Endometrial microvascular endothelial cells (primary cell): Measurements from ENCODE around the gene MANBA. TPM values are rescaled to one million over a fixed set of nuclear protein-coding genes. Genes with fewer than 3 reads are reported as not detected.

Source experiments
- in situ Hi-C: cut with HindIII; loops from 2 replicates; pipeline ENCODE4 v1.10.0; 2017; ENCODE audit warnings: low sequenced_read_pairs, low pct_unique_long_range_greater_than_20kb; ENCODE audit errors: inconsistent ontology term
- total RNA-seq: library from RNA; depleted of rRNA; stranded (reverse); fragments of >200 nt; gene quantifications from one replicate; pipeline ENCODE4 v1.2.3, GENCODE V29; 2015; ENCODE audit errors: inconsistent ontology term

MANBA gene
- total RNA-seq, 1 donor from 2014 or later, result 7.0 TPM

- in situ Hi-C loops, result no loop called here
Observed at GRCh38 chr4:102632241-102633065, 128.3 kb downstream of the MANBA start.

- in situ Hi-C loops, result no loop called here
Observed at GRCh38 chr4:102631616-102632015, 129.2 kb downstream of the MANBA start.

GRCh38 chr4:102629673-102630072 is 131.1 kb downstream of the MANBA start:
- in situ Hi-C loops, result no loop called here

GRCh38 chr4:102627831-102628523 is 132.8 kb downstream of the MANBA start:
- in situ Hi-C loops, result no loop called here

GRCh38 chr4:102625232-102625930 is 135.4 kb downstream of the MANBA start:
- in situ Hi-C loops, result no loop called here

- in situ Hi-C loops, result loop anchor here (25.0 kb wide), 1 partner anchor 388 kb away; the partner anchor contains the start of gene SLC9B1
Observed at GRCh38 chr4:102624505-102624904, 136.3 kb downstream of the MANBA start.

GRCh38 chr4:102623622-102624021 is 137.1 kb downstream of the MANBA start:
- in situ Hi-C loops, result loop anchor here (25.0 kb wide), 1 partner anchor 389 kb away; the partner anchor contains the start of gene SLC9B1

- in situ Hi-C loops, result loop anchor here (25.0 kb wide), 1 partner anchor 391 kb away; the partner anchor contains the start of gene SLC9B1
Observed at GRCh38 chr4:102620697-102621497, 139.9 kb downstream of the MANBA start.

GRCh38 chr4:102619776-102620631 is 140.8 kb downstream of the MANBA start:
- in situ Hi-C loops, result loop anchor here (25.0 kb wide), 1 partner anchor 392 kb away; the partner anchor contains the start of gene SLC9B1

GRCh38 chr4:102619021-102619420 is 141.7 kb downstream of the MANBA start:
- in situ Hi-C loops, result loop anchor here (25.0 kb wide), 1 partner anchor 393 kb away; the partner anchor contains the start of gene SLC9B1

- in situ Hi-C loops, result loop anchor here (25.0 kb wide), 1 partner anchor 396 kb away; the partner anchor contains the start of gene SLC9B1
Observed at GRCh38 chr4:102616636-102617035, 144.1 kb downstream of the MANBA start.

GRCh38 chr4:102614801-102615200 is 146.0 kb downstream of the MANBA start:
- in situ Hi-C loops, result loop anchor here (25.0 kb wide), 1 partner anchor 398 kb away; the partner anchor contains the start of gene SLC9B1

GRCh38 chr4:102612824-102613366 is 147.9 kb downstream of the MANBA start:
- in situ Hi-C loops, result loop anchor here (25.0 kb wide), 1 partner anchor 399 kb away; the partner anchor contains the start of gene SLC9B1

GRCh38 chr4:102612210-102612609 is 148.6 kb downstream of the MANBA start:
- in situ Hi-C loops, result loop anchor here (25.0 kb wide), 1 partner anchor 400 kb away; the partner anchor contains the start of gene SLC9B1

- in situ Hi-C loops, result loop anchor here (25.0 kb wide), 1 partner anchor 402 kb away; the partner anchor contains the start of gene SLC9B1
Observed at GRCh38 chr4:102610476-102610875, 150.3 kb downstream of the MANBA start.

GRCh38 chr4:102610007-102610406 is 150.8 kb downstream of the MANBA start:
- in situ Hi-C loops, result loop anchor here (25.0 kb wide), 1 partner anchor 402 kb away; the partner anchor contains the start of gene SLC9B1

- in situ Hi-C loops, result loop anchor here (25.0 kb wide), 1 partner anchor 404 kb away; the partner anchor contains the start of gene SLC9B1
Observed at GRCh38 chr4:102608190-102608589, 152.6 kb downstream of the MANBA start.
